Osteocyte (in vitro differentiated cells): ENCODE measurements around the gene MATK. TPM values are rescaled to one million over a fixed set of nuclear protein-coding genes. Genes with fewer than 3 reads are reported as not detected.

Experiments
- DNase-seq: peaks from one replicate; pipeline ENCODE4 v3.0.0; 2021; ENCODE audit warnings: mixed read lengths; ENCODE audit not compliant: unreplicated experiment; ENCODE audit errors: extremely low spot score
- H3K27ac Mint-ChIP-seq: one replicate; pipeline ENCODE4 v1.8.0; 2021; ENCODE audit warnings: mild to moderate bottlenecking, mixed read lengths; ENCODE audit not compliant: unreplicated experiment
- H3K27me3 Mint-ChIP-seq: one replicate; pipeline ENCODE4 v1.8.0; 2021; ENCODE audit warnings: mixed read lengths; ENCODE audit not compliant: unreplicated experiment
- H3K36me3 Mint-ChIP-seq: one replicate; pipeline ENCODE4 v1.8.0; 2021; ENCODE audit warnings: mixed read lengths; ENCODE audit not compliant: unreplicated experiment
- H3K4me1 Mint-ChIP-seq: one replicate; pipeline ENCODE4 v1.8.0; 2021; ENCODE audit warnings: mixed read lengths; ENCODE audit not compliant: unreplicated experiment
- H3K4me3 Mint-ChIP-seq: one replicate; pipeline ENCODE4 v1.8.0; 2021; ENCODE audit warnings: mild to moderate bottlenecking, moderate library complexity, mixed read lengths; ENCODE audit not compliant: unreplicated experiment
- H3K9me3 Mint-ChIP-seq: one replicate; pipeline ENCODE4 v1.8.0; 2021; ENCODE audit warnings: mixed read lengths; ENCODE audit not compliant: unreplicated experiment
- CTCF ChIP-seq: fragments of 200-600 bp; sonication (generic); IDR thresholded peaks from 2 replicates; pipeline ENCODE4 v1.5.0; 2021; ENCODE audit warnings: antibody characterized with exemption, mild to moderate bottlenecking, moderate library complexity
- total RNA-seq: library from RNA; stranded (reverse); gene quantifications from 2 replicates; pipeline ENCODE4 v1.2.1, GENCODE V29; 2021

The MATK gene
- total RNA-seq, 1 donor from 2014 or later, result not detected

GRCh38 chr19:3825286-3825956, 39.2 kb upstream of the MATK start:
- H3K9me3 Mint-ChIP-seq, result no peaks in the 10 kb centered on the region
- H3K4me1 Mint-ChIP-seq, result peaks cover 3% of the 10 kb centered on the region
- no peak for DNase-seq

GRCh38 chr19:3823350-3823713, 37.2 kb upstream of the MATK start:
- Mint-ChIP-seq H3K4me3 (no peak overlapping the region), H3K27me3 (peaks cover 4% of the 10 kb centered on the region), H3K27ac (no peak overlapping the region), H3K36me3 (no peaks in the 10 kb centered on the region), H3K4me1 (no peaks in the 10 kb centered on the region), H3K9me3 (no peaks in the 10 kb centered on the region)
- no peak for DNase-seq
- no peak for TF ChIP-seq CTCF

More at GRCh38 chr19:3825286-3825956, 39.2 kb upstream of the MATK start:
- no peak overlapping the region for H3K4me3 Mint-ChIP-seq
- TF ChIP-seq CTCF, result no peak
- no peak overlapping the region for H3K27ac Mint-ChIP-seq
- no peaks in the 10 kb centered on the region for H3K36me3 Mint-ChIP-seq
- H3K27me3 Mint-ChIP-seq, result peaks cover 10% of the 10 kb centered on the region

- H3K9me3 Mint-ChIP-seq, result no peaks in the 10 kb centered on the region
- H3K4me3 Mint-ChIP-seq, result no peak overlapping the region
- no peak overlapping the region for H3K27ac Mint-ChIP-seq
- no peaks in the 10 kb centered on the region for H3K36me3 Mint-ChIP-seq
- peaks cover 4% of the 10 kb centered on the region for H3K27me3 Mint-ChIP-seq
- no peak for TF ChIP-seq CTCF
- DNase-seq, result no peak
- no peaks in the 10 kb centered on the region for H3K4me1 Mint-ChIP-seq
These were observed 36.6 kb upstream of the MATK start for GRCh38 chr19:3822683-3823349.

- Mint-ChIP-seq H3K4me3 (no peak overlapping the region), H3K27ac (no peak overlapping the region), H3K27me3 (peaks cover 4% of the 10 kb centered on the region), H3K36me3 (no peaks in the 10 kb centered on the region), H3K4me1 (no peaks in the 10 kb centered on the region), H3K9me3 (no peaks in the 10 kb centered on the region)
- DNase-seq, result peak; percentile 86
- peak; percentile 91 for TF ChIP-seq CTCF
These were observed 35.7 kb upstream of the MATK start for GRCh38 chr19:3821857-3822364.

- Mint-ChIP-seq H3K9me3 (no peaks in the 10 kb centered on the region), H3K4me1 (no peaks in the 10 kb centered on the region), H3K27ac (no peak overlapping the region), H3K36me3 (no peaks in the 10 kb centered on the region), H3K27me3 (peaks cover 4% of the 10 kb centered on the region), H3K4me3 (no peak overlapping the region)
- TF ChIP-seq CTCF, result no peak
- DNase-seq, result no peak
These were observed 35.0 kb upstream of the MATK start for GRCh38 chr19:3821156-3821555.
